DND-41 (cell line): Measurements from ENCODE around the gene COMMD7.

ENCODE experiments used
- CTCF ChIP-seq: IDR thresholded peaks from 2 replicates; pipeline ENCODE4 v1.5.1; 2012; ENCODE audit warnings: borderline replicate concordance, low read length, moderate library complexity, mild to moderate bottlenecking; ENCODE audit not compliant: poor library complexity, severe bottlenecking; ENCODE audit errors: extremely low read depth
- EZH2 ChIP-seq: IDR thresholded peaks from 3 replicates; pipeline ENCODE4 v1.6.1; 2012; ENCODE audit warnings: borderline replicate concordance, low read depth, mild to moderate bottlenecking, moderate library complexity, low read length, inconsistent platforms; ENCODE audit not compliant: severe bottlenecking

GRCh38 chr20:32663335-32664011 is 79.8 kb downstream of the COMMD7 start:
- TF ChIP-seq CTCF (no peak), EZH2 (no peak)
